HG03354 (cell line): ENCODE results near the gene CCNF.

Experiments
- ATAC-seq: cut with Tn5 transposase; IDR thresholded peaks from one replicate; pipeline ENCODE4 v1.9.1; 2021; ENCODE audit warnings: mild to moderate bottlenecking; ENCODE audit not compliant: unreplicated experiment, poor library complexity, severe bottlenecking

The CCNF gene

DNA sequence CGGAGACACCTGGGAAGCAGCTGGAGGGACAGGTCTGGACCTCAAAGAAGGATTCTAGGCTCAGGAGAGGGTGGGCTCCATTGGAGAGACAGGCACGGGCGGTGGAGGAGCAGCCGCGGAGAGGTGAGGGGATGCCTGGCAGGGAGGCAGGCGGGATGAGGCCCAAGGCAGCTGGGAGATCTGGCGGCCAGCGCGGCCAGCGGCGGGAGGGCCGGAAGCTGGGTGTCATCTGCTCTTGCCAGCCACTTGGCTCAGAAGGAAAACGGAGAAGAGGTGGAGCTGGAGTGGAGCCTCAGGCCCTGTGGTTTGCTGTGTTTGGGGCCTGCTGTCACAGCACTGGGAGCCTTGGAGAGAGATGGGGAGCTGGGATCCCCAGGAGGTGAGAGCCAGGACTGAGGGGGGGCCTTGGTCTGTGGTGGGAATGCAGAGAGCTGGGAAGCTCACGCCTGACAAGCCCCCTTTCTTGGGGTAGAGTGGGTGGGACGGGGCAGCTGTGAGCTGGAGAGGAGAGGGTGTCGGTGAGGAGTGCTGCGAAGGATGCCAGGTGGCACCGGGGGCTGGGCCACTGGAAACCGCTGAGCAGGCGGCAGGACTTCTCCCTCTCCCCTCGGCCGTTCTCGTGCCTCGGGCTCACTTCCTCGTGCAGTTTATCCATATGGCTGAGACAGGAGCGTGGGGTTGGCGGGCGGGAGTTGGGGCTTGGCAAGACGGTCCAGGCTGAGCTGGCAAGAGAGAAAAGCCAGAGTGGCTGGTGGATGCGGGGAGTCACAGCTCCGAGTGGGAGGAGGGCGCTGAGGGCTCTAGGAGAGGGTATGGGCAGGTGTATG is 53.7 kb downstream of the CCNF start:
- ATAC-seq = no peak

DNA sequence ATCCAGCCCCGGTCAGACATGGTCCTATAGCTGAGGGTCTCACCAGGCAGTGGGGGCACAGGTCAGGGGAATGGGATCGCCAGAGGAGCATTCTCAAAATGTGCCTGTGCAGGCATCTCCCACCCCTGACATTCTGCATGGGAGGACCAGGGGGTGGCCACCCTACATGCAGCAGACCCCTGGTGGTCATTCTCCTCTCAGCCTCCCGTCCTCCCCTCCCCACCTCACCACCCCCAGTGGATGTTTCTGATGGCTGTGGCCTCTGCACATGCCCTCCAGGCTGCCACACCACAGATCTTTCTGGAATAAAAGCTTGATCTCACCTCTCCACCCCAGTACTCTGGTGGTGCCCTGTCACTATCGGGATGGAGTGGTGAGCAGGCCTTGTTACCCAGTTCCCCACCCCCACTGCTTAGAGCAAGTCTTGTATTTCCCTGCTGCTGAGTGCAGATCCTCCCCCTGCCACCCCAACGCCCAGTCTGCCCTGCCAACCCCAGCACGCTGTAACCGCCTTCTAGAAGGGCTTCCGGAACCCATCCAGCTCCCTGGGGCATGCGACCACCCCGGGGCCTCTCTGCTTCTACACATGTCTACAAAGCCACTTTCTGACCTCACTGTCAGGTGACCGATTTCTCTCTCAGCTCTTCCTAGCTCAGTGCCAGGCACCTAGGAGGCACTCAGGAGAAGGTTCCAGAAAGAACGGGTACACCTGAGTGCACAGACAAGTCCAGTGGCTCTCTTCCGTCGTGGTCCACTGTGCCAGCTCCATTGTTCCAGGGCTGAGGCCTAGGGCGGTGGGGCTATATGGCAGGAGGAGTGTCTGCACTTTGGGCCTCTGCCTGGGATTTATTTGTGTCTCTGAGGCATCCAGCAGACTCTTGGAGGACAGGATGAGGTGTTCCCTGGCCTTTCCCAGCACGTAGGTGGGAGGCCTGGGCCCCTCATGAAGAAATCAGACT is 55.0 kb downstream of the CCNF start:
- no peak for ATAC-seq

GRCh38 chr16:2484898-2485508 is 55.8 kb downstream of the CCNF start:
- ATAC-seq = no peak

GRCh38 chr16:2485811-2486507 is 56.7 kb downstream of the CCNF start:
- no peak for ATAC-seq

DNA sequence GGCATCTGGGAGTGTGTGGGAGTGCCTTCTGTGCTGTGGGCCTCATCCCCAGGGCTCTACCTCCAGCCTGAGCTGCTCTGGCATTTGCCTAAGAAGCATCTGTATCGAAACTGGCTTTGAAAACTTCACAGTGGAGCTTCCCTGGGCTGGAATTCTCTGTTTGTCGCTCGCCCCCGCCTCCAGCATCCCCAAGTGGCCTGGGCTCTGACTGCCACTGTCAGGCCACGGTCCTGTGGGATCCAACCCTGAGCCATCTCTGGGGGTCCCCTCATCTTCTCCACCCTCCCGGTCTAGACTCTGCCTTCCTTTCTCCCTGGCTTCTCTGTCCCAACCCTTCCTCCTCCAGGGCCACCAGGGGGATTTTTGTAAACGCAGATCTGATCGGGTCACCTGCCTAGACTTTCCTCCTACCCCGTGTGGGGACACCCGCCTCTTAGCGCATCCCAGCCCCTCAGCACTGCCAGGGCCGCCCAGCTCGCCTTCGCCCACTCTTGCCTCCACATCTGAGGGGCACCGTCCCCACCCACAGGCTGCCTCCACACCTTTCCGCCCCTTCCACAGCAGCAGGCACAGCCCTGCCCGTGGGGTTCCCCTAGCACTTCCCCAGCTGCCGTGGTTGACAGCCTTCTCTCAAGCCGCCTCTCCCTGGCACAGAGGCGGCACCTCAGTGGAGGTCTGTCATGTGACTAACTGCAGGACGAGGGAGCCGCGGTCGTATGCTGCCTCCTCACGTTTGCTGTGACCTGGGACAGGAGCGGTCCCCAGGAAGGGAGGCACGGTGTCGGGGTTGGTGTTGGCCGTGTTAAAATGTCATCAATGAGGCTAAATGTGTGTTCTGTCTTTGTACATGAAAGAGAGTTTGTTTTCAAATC is 57.6 kb downstream of the CCNF start:
- peak; percentile 67 for ATAC-seq

DNA sequence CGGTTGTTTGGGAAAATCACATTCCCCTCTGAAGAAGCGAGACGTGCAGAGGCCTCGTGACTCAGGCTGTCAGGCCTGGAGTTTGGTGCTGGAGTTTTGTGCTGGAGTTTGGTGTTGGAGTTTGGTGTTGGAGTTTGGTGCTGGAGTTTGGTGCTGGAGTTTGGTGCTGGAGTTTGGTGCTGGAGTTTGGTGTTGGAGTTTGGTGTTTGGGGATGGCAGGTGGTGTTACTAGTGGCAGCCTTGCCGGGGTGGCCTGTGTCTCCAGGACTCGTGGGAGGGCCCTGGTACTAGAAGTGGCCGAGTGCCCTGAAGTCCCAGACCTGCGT is 58.2 kb downstream of the CCNF start:
- ATAC-seq = no peak

GRCh38 chr16:2487903-2488531 is 58.8 kb downstream of the CCNF start:
- ATAC-seq = no peak

GRCh38 chr16:2489581-2489980 is 60.3 kb downstream of the CCNF start:
- no peak for ATAC-seq

GRCh38 chr16:2490190-2491105 is 61.2 kb downstream of the CCNF start:
- no peak for ATAC-seq

DNA sequence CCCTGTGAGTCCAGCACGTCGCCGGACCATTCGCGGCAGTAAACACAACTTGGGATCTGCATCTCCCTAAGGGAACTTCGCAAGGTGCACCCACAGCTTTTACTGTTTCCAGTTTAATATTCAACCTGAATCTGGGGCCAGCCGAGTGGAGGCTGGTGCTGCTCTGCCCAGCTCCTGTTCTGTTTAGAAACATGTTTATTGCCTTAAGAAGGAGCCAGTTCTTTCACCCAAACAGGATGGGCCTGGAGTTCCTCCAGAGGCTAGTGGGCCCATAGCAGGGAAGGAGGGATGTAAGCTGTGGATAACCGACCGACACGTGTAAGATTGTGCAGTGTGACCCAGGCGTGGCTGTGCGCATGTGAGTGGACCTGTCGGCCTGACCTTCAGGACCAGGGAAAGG is 63.0 kb downstream of the CCNF start:
- ATAC-seq = no peak

DNA sequence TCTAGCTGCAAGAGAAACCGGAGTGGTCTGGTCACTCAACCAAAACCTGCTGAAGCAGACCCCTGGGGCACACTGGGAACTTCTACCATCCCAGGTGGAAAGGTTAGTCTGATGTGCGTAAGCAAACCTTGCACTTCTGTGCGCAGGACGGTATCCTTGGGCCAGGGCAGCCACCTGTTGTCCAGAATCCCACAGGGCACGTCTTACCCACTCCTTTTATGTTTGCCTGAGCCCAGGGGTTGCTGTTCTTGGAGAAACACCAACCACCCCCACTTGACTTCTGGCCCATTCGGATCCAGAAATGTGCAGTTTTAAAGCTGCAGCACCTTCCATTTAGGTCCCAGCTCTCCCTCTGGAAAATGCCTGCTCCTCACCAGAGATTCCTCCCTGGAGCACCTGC is 64.4 kb downstream of the CCNF start:
- ATAC-seq = no peak

GRCh38 chr16:2494616-2495015 is 65.4 kb downstream of the CCNF start:
- no peak for ATAC-seq

GRCh38 chr16:2495041-2495440 is 65.8 kb downstream of the CCNF start:
- no peak for ATAC-seq

- no peak for ATAC-seq
These were observed 67.2 kb downstream of the CCNF start for GRCh38 chr16:2496223-2497115.

GRCh38 chr16:2497116-2497630 is 67.9 kb downstream of the CCNF start:
- no peak for ATAC-seq

DNA sequence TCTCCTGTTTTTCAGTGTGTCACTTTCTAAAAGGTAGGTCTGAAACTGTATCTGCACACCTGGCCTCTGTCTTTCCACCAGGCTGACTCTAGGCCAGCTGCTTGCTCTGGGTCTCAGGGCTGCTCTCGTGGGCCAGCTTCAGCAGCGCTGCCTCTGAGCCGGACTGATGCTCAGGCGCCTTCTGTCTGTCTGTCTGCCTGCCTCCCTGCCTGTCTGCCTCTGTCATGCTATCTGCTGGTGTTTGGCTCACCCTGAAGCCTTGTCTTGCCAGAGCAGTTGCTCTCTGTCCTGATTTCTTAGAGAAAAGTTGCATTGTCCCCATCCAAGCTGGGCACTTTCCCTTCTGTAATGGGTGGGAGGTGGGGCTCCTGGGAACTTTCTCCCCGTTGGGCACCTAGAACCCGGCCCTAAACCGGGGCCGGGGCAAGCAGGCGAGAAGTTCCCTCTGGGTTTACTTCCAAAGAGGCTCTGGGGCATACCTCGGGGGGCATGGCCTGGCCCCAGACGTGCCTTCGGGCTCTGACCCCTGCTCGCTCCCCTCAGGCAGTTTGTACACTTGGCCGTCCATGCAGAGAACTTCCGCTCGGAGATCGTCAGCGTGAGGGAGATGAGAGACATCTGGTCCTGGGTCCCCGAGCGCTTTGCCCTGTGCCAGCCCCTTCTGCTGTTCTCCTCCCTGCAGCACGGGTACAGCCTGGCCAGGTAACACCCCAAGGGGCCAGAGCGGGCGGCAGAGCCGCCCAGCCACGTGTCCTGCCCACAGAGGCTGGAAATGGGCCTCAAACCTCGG is 68.6 kb downstream of the CCNF start:
- no peak for ATAC-seq
